GM23338 (cell line): ENCODE results near the gene ANKHD1. TPM values are rescaled to one million over a fixed set of nuclear protein-coding genes. Genes with fewer than 3 reads are reported as not detected.

Experiments
- ATAC-seq: fragments of 200-7000 bp; cut with Tn5 transposase; 3 replicates; pipeline ENCODE4 v1.9.1; 2020
- DNase-seq: peaks from one replicate; pipeline ENCODE4 v3.0.0-alpha.2; 2015; ENCODE audit warnings: low spot score
- H2AFZ ChIP-seq: fragments of 200-600 bp; sonication (generic); 2 replicates; pipeline ENCODE4 v1.8.0; 2016; ENCODE audit warnings: antibody characterized with exemption, mild to moderate bottlenecking, moderate library complexity
- H3F3A ChIP-seq: fragments of 200-600 bp; sonication (generic); replicated peaks from 2 replicates; pipeline ENCODE4 v1.8.0; 2017; ENCODE audit warnings: antibody characterized with exemption, mixed run types, low read depth
- H3K27ac ChIP-seq: fragments of 200-600 bp; sonication (generic); 2 replicates; pipeline ENCODE4 v1.6.1; 2016; ENCODE audit warnings: low read depth
- H3K27me3 ChIP-seq: fragments of 200-600 bp; sonication (generic); 2 replicates; pipeline ENCODE4 v1.8.0; 2016; ENCODE audit warnings: mild to moderate bottlenecking, mixed run types, moderate library complexity; ENCODE audit not compliant: insufficient read depth
- H3K36me3 ChIP-seq: fragments of 200-600 bp; sonication (generic); 2 replicates; pipeline ENCODE4 v1.8.0; 2016; ENCODE audit warnings: mild to moderate bottlenecking; ENCODE audit not compliant: insufficient read depth
- H3K4me1 ChIP-seq: fragments of 200-600 bp; sonication (generic); 2 replicates; pipeline ENCODE4 v1.8.0; 2016; ENCODE audit warnings: mild to moderate bottlenecking, moderate library complexity; ENCODE audit not compliant: insufficient read depth
- H3K4me2 ChIP-seq: fragments of 200-600 bp; sonication (generic); 2 replicates; pipeline ENCODE4 v1.7.1; 2017; ENCODE audit warnings: mixed run types
- H3K4me3 ChIP-seq: fragments of 200-600 bp; sonication (generic); 2 replicates; pipeline ENCODE4 v1.6.1; 2016; ENCODE audit warnings: mixed run types
- H3K79me2 ChIP-seq: fragments of 200-600 bp; sonication (generic); replicated peaks from 2 replicates; pipeline ENCODE4 v1.8.0; 2017; ENCODE audit warnings: mild to moderate bottlenecking; ENCODE audit not compliant: insufficient read depth
- H3K9me2 ChIP-seq: fragments of 200-600 bp; sonication (generic); 2 replicates; pipeline ENCODE4 v1.8.0; 2017; ENCODE audit not compliant: insufficient read depth
- H4K20me1 ChIP-seq: fragments of 200-600 bp; sonication (generic); replicated peaks from 2 replicates; pipeline ENCODE4 v1.8.0; 2017; ENCODE audit warnings: mild to moderate bottlenecking; ENCODE audit not compliant: insufficient read depth
- H3K27ac Mint-ChIP-seq: 2 replicates; pipeline ENCODE4 v1.8.0; 2020; ENCODE audit warnings: inconsistent platforms, mild to moderate bottlenecking, moderate library complexity, mixed read lengths
- H3K27me3 Mint-ChIP-seq: 3 replicates; pipeline ENCODE4 v1.8.0; 2022; ENCODE audit warnings: low read depth, mild to moderate bottlenecking, moderate library complexity, mixed read lengths, inconsistent platforms; ENCODE audit not compliant: insufficient read depth, poor library complexity
- H3K36me3 Mint-ChIP-seq: 3 replicates; pipeline ENCODE4 v1.8.0; 2021; ENCODE audit warnings: low read depth, mild to moderate bottlenecking, inconsistent platforms, moderate library complexity, mixed read lengths
- H3K4me1 Mint-ChIP-seq: 3 replicates; pipeline ENCODE4 v1.8.0; 2020; ENCODE audit warnings: mild to moderate bottlenecking, inconsistent platforms, mixed read lengths
- H3K4me3 Mint-ChIP-seq: 3 replicates; pipeline ENCODE4 v1.8.0; 2021; ENCODE audit warnings: moderate library complexity, mild to moderate bottlenecking, inconsistent platforms, mixed read lengths
- H3K9me3 Mint-ChIP-seq: 3 replicates; pipeline ENCODE4 v1.8.0; 2020; ENCODE audit warnings: moderate library complexity, mild to moderate bottlenecking, inconsistent platforms, mixed read lengths
- CREB1 ChIP-seq: fragments of 250-450 bp; sonication (Bioruptor Pico); IDR thresholded peaks from 2 replicates; pipeline ENCODE4 v1.5.0; 2020; ENCODE audit warnings: low read depth, mild to moderate bottlenecking, moderate library complexity
- EZH2 ChIP-seq: fragments of 200-600 bp; sonication (generic); IDR thresholded peaks from one replicate; pipeline ENCODE4 v1.8.0; 2017; ENCODE audit warnings: antibody characterized with exemption, mild to moderate bottlenecking, low read depth; ENCODE audit not compliant: unreplicated experiment
- EZH2phosphoT487 ChIP-seq: fragments of 200-600 bp; sonication (generic); IDR thresholded peaks from one replicate; pipeline ENCODE4 v1.8.1; 2018; ENCODE audit warnings: antibody characterized with exemption; ENCODE audit not compliant: unreplicated experiment
- JUNB ChIP-seq: IDR thresholded peaks from one replicate; pipeline ENCODE4 v1.6.1; 2016; ENCODE audit warnings: antibody characterized with exemption; ENCODE audit not compliant: unreplicated experiment
- REST ChIP-seq: IDR thresholded peaks from one replicate; pipeline ENCODE4 v1.6.1; 2018; ENCODE audit warnings: antibody characterized with exemption; ENCODE audit not compliant: unreplicated experiment
- STAT1 ChIP-seq: IDR thresholded peaks from one replicate; pipeline ENCODE4 v1.6.1; 2016; ENCODE audit warnings: antibody characterized with exemption; ENCODE audit not compliant: unreplicated experiment
- ZNF331 ChIP-seq: fragments of 250-450 bp; sonication (Bioruptor Pico); IDR thresholded peaks from 2 replicates; pipeline ENCODE4 v1.5.0; 2020; ENCODE audit warnings: low read depth, mild to moderate bottlenecking, moderate library complexity
- polyA plus RNA-seq: library from polyadenylated mRNA; unstranded; fragments of >200 nt; fragmentation: Nextera tagmentation; extraction: Ambion mirVana; gene quantifications from 2 replicates; pipeline ENCODE4 v1.2.1, GENCODE V29; 2016
- total RNA-seq: library from RNA; depleted of rRNA; stranded (reverse); fragments of >200 nt; shearing (Covaris generic); gene quantifications from 2 replicates; pipeline ENCODE4 v1.2.3, GENCODE V29; 2014
- TF ChIP-seq, protein P1 (sequence below): fragments of 250-450 bp; sonication (Bioruptor Pico); IDR thresholded peaks from 2 replicates; pipeline ENCODE4 v1.5.0; 2020; ENCODE audit warnings: mild to moderate bottlenecking, moderate library complexity
- TF ChIP-seq, protein P2 (sequence below), 2 experiments: fragments of 200-600 bp in 1 of 2; sonication (generic) in 1 of 2; conservative IDR thresholded peaks; 2 replicates each; pipeline versions ENCODE4 v1.5.1 to v1.6.1; 2016 to 2017; ENCODE audit warnings: antibody characterized with exemption in 2 of 2, low read depth in 2 of 2, mild to moderate bottlenecking in 2 of 2, moderate library complexity in 1 of 2

The ANKHD1 gene
- total and polyA plus RNA-seq, 2 experiments from 2014 or later: 73.0 to 119 TPM

DNA sequence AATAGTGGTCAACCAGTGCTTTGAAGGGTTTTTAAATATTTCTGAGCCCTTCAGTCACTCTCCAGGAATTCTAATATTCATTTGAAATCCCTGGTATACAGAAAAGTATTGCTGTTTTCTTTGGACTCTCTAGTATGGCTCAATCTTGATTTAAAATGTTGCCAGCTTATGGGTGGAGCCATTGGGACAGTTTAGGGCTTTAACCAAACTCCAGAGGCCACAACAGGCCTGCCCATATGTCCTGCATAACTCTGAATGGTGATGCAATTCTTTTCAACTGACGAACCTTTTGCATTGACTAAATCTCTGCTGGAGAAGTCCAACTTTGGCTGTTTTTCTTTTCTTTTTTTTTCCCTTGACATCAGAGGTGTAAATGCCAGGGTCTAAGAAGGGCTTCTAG is 10.3 kb upstream of the ANKHD1 start (continued):
- TF ChIP-seq REST: no peak
- no peak for TF ChIP-seq STAT1

DNA sequence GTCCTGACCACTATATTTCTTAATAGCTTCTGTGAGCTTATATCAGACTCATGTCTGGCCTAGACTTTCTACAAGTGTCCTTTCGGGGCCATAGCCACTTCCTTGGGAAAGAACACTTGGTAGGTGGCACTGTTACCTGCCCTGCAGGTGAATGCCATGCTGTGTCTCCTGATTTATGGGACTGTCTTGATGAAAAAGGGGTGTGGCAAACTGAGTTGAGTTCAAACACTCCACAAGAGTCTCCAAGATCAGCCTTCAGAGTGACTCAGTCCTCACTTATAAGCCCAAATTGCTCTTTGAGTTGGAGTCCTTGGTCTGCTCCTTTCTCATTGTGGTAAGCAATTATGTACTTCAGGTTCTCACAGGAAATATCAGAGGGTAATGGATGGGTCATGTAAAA is 9.9 kb upstream of the ANKHD1 start:
- Histone ChIP-seq H3F3A (no peaks in the 10 kb centered on the region), H3K4me1 (no peaks in the 10 kb centered on the region)
- TF ChIP-seq CREB1 (CRISPR knock-in tag): no peak
- TF ChIP-seq, protein P1, sequence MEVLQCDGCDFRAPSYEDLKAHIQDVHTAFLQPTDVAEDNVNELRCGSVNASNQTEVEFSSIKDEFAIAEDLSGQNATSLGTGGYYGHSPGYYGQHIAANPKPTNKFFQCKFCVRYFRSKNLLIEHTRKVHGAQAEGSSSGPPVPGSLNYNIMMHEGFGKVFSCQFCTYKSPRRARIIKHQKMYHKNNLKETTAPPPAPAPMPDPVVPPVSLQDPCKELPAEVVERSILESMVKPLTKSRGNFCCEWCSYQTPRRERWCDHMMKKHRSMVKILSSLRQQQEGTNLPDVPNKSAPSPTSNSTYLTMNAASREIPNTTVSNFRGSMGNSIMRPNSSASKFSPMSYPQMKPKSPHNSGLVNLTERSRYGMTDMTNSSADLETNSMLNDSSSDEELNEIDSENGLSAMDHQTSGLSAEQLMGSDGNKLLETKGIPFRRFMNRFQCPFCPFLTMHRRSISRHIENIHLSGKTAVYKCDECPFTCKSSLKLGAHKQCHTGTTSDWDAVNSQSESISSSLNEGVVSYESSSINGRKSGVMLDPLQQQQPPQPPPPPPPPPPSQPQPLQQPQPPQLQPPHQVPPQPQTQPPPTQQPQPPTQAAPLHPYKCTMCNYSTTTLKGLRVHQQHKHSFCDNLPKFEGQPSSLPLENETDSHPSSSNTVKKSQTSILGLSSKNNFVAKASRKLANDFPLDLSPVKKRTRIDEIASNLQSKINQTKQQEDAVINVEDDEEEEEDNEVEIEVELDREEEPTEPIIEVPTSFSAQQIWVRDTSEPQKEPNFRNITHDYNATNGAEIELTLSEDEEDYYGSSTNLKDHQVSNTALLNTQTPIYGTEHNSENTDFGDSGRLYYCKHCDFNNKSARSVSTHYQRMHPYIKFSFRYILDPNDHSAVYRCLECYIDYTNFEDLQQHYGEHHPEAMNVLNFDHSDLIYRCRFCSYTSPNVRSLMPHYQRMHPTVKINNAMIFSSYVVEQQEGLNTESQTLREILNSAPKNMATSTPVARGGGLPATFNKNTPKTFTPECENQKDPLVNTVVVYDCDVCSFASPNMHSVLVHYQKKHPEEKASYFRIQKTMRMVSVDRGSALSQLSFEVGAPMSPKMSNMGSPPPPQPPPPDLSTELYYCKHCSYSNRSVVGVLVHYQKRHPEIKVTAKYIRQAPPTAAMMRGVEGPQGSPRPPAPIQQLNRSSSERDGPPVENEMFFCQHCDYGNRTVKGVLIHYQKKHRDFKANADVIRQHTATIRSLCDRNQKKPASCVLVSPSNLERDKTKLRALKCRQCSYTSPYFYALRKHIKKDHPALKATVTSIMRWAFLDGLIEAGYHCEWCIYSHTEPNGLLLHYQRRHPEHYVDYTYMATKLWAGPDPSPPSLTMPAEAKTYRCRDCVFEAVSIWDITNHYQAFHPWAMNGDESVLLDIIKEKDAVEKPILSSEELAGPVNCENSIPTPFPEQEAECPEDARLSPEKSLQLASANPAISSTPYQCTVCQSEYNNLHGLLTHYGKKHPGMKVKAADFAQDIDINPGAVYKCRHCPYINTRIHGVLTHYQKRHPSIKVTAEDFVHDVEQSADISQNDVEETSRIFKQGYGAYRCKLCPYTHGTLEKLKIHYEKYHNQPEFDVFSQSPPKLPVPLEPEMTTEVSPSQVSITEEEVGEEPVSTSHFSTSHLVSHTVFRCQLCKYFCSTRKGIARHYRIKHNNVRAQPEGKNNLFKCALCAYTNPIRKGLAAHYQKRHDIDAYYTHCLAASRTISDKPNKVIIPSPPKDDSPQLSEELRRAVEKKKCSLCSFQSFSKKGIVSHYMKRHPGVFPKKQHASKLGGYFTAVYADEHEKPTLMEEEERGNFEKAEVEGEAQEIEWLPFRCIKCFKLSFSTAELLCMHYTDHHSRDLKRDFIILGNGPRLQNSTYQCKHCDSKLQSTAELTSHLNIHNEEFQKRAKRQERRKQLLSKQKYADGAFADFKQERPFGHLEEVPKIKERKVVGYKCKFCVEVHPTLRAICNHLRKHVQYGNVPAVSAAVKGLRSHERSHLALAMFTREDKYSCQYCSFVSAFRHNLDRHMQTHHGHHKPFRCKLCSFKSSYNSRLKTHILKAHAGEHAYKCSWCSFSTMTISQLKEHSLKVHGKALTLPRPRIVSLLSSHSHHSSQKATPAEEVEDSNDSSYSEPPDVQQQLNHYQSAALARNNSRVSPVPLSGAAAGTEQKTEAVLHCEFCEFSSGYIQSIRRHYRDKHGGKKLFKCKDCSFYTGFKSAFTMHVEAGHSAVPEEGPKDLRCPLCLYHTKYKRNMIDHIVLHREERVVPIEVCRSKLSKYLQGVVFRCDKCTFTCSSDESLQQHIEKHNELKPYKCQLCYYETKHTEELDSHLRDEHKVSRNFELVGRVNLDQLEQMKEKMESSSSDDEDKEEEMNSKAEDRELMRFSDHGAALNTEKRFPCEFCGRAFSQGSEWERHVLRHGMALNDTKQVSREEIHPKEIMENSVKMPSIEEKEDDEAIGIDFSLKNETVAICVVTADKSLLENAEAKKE (CRISPR knock-in tag): no peak
- no peak for TF ChIP-seq ZNF331 (CRISPR knock-in tag)
- TF ChIP-seq REST: no peak
- TF ChIP-seq, protein P2, sequence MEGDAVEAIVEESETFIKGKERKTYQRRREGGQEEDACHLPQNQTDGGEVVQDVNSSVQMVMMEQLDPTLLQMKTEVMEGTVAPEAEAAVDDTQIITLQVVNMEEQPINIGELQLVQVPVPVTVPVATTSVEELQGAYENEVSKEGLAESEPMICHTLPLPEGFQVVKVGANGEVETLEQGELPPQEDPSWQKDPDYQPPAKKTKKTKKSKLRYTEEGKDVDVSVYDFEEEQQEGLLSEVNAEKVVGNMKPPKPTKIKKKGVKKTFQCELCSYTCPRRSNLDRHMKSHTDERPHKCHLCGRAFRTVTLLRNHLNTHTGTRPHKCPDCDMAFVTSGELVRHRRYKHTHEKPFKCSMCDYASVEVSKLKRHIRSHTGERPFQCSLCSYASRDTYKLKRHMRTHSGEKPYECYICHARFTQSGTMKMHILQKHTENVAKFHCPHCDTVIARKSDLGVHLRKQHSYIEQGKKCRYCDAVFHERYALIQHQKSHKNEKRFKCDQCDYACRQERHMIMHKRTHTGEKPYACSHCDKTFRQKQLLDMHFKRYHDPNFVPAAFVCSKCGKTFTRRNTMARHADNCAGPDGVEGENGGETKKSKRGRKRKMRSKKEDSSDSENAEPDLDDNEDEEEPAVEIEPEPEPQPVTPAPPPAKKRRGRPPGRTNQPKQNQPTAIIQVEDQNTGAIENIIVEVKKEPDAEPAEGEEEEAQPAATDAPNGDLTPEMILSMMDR (conservative IDR thresholded peaks at IDR 0.05; ENCODE audit: low read depth in 2 of 2): no peak
- TF ChIP-seq EZH2phosphoT487: no peak
- TF ChIP-seq EZH2: no peak
- TF ChIP-seq JUNB: no peak

More for the DNA sequence above, 9.9 kb upstream of the ANKHD1 start:
- Mint-ChIP-seq H3K4me3 (no peak overlapping the region), H3K36me3 (no peaks in the 10 kb centered on the region), H3K27me3 (peaks cover 2% of the 10 kb centered on the region), H3K4me1 (no peaks in the 10 kb centered on the region), H3K9me3 (no peaks in the 10 kb centered on the region), H3K27ac (no peak overlapping the region)
- Histone ChIP-seq H4K20me1 (no peaks in the 10 kb centered on the region), H3K4me2 (no peak overlapping the region), H3K79me2 (no peaks in the 10 kb centered on the region), H3K4me3 (no peak overlapping the region), H3K27ac (no peak overlapping the region), H3K36me3 (no peaks in the 10 kb centered on the region), H3K27me3 (no peaks in the 10 kb centered on the region), H3K9me2 (0 out of 2 replicates have a peak, but pooled peaks cover 3% of the 10 kb centered on the region), H2AFZ (no peak overlapping the region)
- DNase-seq: no peak
- no peak for ATAC-seq
